Thyroid gland (tissue), 4 donors: ENCODE data around the gene PPP2R5D. TPM values are rescaled to one million over a fixed set of nuclear protein-coding genes. Genes with fewer than 3 reads are reported as not detected.

Experiments
- DNase-seq, 2 donors: peaks; one replicate each; pipeline ENCODE4 v3.0.0-alpha.2; 2019
- H3K27ac ChIP-seq, 3 donors: fragments of 200-600 bp; sonication (generic); 1 replicate in 2 of 3; 2 replicates in 1 of 3; pipeline ENCODE4 v1.5.1; 2016 to 2019; ENCODE audit warnings: mild to moderate bottlenecking in 1 of 3, moderate library complexity in 1 of 3
- H3K27me3 ChIP-seq: fragments of 200-600 bp; sonication (generic); one replicate; pipeline ENCODE4 v1.5.1; 2019
- H3K36me3 ChIP-seq, 2 donors: fragments of 200-600 bp; sonication (generic); one replicate each; pipeline ENCODE4 v1.5.1; 2016 to 2019
- H3K4me1 ChIP-seq, 2 donors: fragments of 200-600 bp; sonication (generic); one replicate each; pipeline ENCODE4 v1.5.1; 2017 to 2019
- H3K4me3 ChIP-seq, 3 donors: fragments of 200-600 bp; sonication (generic); replicated peaks in 1 of 3; 1 replicate in 2 of 3; 2 replicates in 1 of 3; pipeline ENCODE4 v1.5.1; 2016; ENCODE audit warnings: mild to moderate bottlenecking in 1 of 3
- H3K9me3 ChIP-seq: fragments of 200-600 bp; sonication (generic); one replicate; pipeline ENCODE4 v1.5.1; 2017
- POLR2A ChIP-seq, 2 donors: fragments of 450-650 bp; IDR thresholded peaks; one replicate each; pipeline ENCODE4 v1.6.1; 2017; ENCODE audit warnings: antibody characterized with exemption in 2 of 2, mild to moderate bottlenecking in 2 of 2, moderate library complexity in 1 of 2
- WGBS, 2 donors: methylation state at CpG; one replicate each; pipeline ENCODE4 v1.1.5; 2017; 5-methylcytosine and 5-hydroxymethylcytosine counted together
- intact Hi-C: fragments of 100-400 bp; cut with DNase I; formaldehyde crosslinking; loops from one replicate; pipeline ENCODE4 v1.15.1; 2023
- total RNA-seq, 4 donors: library from RNA; depleted of rRNA; stranded (reverse); fragments of >200 nt; gene quantifications; one replicate each; pipeline ENCODE4 v1.2.3, GENCODE V29; 2016
- TF ChIP-seq, protein P1 (sequence below), 6 experiments: fragments of 200-600 bp in 3 of 6; fragments of 450-650 bp in 3 of 6; sonication (generic) in 3 of 6; IDR thresholded peaks; one replicate each; pipeline ENCODE4 v1.5.1; 2016 to 2019; ENCODE audit warnings: antibody characterized with exemption in 6 of 6, mild to moderate bottlenecking in 2 of 6, inconsistent platforms in 1 of 6, moderate library complexity in 1 of 6

Gene PPP2R5D
- total RNA-seq, 4 donors from 2014 or later: 22.8 to 47.0 (median 28.2) TPM

DNA sequence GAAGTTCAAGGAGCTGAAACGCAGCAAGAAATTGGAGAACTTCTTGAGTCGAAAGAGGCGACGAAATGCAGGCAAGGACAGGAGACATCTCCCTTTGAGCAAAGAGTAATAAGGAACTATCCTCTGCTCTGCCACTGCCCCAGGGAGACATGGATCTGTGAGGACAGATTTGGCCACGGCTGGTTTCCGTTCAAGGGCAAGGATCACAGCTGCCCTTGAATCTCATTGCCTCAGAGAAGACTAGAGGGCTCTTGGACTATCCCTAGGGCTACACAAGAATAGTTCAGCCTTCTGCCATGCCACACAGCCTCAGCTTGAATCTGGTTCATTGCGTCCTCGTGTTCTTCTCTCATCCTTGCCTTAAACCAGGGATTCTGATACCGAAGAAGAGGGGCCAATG lies 44.8 kb downstream of the PPP2R5D start:
- H3K9me3 ChIP-seq: no peaks in the 10 kb centered on the region
- no peak overlapping the region for H3K4me3 ChIP-seq
- intact Hi-C loops: no loop called here
- no peak overlapping the region for H3K27ac ChIP-seq
- WGBS, 2 donors: 92 to 95% methylated on average over 9 of the region's 9 CpGs
- H3K36me3 ChIP-seq: peaks cover 62 to 66% of the 10 kb centered on the region in 2 donors
- no peak for TF ChIP-seq POLR2A (IDR thresholded peaks at IDR 0.05)
- TF ChIP-seq, protein P1, sequence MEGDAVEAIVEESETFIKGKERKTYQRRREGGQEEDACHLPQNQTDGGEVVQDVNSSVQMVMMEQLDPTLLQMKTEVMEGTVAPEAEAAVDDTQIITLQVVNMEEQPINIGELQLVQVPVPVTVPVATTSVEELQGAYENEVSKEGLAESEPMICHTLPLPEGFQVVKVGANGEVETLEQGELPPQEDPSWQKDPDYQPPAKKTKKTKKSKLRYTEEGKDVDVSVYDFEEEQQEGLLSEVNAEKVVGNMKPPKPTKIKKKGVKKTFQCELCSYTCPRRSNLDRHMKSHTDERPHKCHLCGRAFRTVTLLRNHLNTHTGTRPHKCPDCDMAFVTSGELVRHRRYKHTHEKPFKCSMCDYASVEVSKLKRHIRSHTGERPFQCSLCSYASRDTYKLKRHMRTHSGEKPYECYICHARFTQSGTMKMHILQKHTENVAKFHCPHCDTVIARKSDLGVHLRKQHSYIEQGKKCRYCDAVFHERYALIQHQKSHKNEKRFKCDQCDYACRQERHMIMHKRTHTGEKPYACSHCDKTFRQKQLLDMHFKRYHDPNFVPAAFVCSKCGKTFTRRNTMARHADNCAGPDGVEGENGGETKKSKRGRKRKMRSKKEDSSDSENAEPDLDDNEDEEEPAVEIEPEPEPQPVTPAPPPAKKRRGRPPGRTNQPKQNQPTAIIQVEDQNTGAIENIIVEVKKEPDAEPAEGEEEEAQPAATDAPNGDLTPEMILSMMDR (IDR thresholded peaks at IDR 0.05): no peak
- H3K4me1 ChIP-seq: no peaks in the 10 kb centered on the region
- no peak for DNase-seq
- H3K27me3 ChIP-seq: no peaks in the 10 kb centered on the region

DNA sequence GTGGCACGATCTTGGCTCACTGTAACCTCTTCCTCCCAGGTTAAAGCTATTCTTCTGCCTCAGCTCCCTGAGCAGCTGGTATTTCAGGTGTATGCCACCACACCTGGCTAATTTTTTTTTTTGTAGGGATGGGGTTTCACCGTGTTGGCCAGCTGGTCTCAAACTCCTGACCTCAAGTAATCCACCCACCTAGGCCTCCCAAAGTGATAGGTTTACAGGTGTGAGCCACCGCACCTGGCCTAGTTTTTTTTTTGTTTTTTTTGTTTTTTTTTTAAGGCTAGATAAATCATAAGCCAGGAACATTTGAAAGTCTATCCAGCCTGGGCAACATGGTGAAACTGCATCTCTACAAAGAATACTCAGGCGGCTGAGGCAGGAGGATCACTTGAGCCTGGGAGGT lies 48.0 kb downstream of the PPP2R5D start:
- H3K27ac ChIP-seq: no peak overlapping the region
- no peaks in the 10 kb centered on the region for H3K9me3 ChIP-seq
- no peak overlapping the region for H3K4me3 ChIP-seq
- no peaks in the 10 kb centered on the region for H3K27me3 ChIP-seq
- intact Hi-C loops: no loop called here
- no peak for TF ChIP-seq POLR2A (IDR thresholded peaks at IDR 0.05)
- TF ChIP-seq, protein P1 (IDR thresholded peaks at IDR 0.05): no peak
- H3K36me3 ChIP-seq: peaks cover 48 to 54% of the 10 kb centered on the region in 2 donors
- no peak for DNase-seq
- 92 to 95% methylated on average over 4 of the region's 4 CpGs for WGBS, 2 donors
- H3K4me1 ChIP-seq: no peaks in the 10 kb centered on the region

DNA sequence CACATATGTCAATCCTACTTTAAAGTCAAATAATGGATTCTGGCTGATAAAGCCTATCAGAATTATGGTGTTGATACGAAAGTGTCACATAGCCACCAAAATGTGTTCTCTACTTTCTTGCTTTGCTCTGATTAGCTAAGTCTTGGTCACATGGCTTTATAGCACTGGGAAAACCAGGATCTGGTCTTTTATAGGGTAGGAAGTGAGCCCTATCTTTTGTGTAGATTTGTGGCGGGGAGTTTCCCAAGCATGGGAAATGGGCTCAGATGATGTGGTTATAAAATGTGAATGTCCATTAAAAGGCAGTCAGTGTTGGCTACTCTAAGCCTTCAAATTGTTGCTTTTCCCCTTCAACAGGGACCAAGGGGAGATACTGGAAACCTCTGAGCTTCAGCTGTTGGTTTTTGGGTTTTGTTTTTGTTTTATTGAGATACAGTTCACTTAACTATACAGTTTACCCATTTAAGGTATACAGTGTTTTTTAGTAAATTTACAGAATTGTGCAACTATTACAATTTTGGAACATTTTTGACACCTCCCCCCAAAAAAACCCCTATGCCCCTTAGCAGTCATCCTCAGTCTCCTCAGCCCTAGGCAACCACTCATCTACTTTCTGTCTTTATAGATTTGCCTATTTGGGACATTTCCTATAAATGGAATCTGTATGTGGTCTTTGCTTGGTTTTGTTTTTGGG lies 49.3 kb downstream of the PPP2R5D start:
- no peak for TF ChIP-seq POLR2A (IDR thresholded peaks at IDR 0.05)
- TF ChIP-seq, protein P1 (IDR thresholded peaks at IDR 0.05): no peak
- intact Hi-C loops: no loop called here
- Histone ChIP-seq H3K4me3 (no peak overlapping the region), H3K27me3 (no peaks in the 10 kb centered on the region), H3K27ac (no peak overlapping the region), H3K4me1 (no peaks in the 10 kb centered on the region), H3K9me3 (no peaks in the 10 kb centered on the region), H3K36me3 (peaks cover 46 to 53% of the 10 kb centered on the region in 2 donors)
- 90 to 96% methylated on average over 2 of the region's 2 CpGs for WGBS, 2 donors
- no peak for DNase-seq

GRCh38 chr6:43034190-43034525 lies 49.8 kb downstream of the PPP2R5D start:
- intact Hi-C loops: no loop called here
- Histone ChIP-seq H3K4me1 (no peaks in the 10 kb centered on the region), H3K27me3 (no peaks in the 10 kb centered on the region), H3K36me3 (peaks cover 45 to 52% of the 10 kb centered on the region in 2 donors), H3K27ac (no peak overlapping the region), H3K4me3 (no peak overlapping the region), H3K9me3 (no peaks in the 10 kb centered on the region)
- WGBS, 2 donors: 84 to 86% methylated on average over 2 of the region's 2 CpGs
- TF ChIP-seq POLR2A (IDR thresholded peaks at IDR 0.05): no peak
- TF ChIP-seq, protein P1 (IDR thresholded peaks at IDR 0.05): no peak
- no peak for DNase-seq

DNA sequence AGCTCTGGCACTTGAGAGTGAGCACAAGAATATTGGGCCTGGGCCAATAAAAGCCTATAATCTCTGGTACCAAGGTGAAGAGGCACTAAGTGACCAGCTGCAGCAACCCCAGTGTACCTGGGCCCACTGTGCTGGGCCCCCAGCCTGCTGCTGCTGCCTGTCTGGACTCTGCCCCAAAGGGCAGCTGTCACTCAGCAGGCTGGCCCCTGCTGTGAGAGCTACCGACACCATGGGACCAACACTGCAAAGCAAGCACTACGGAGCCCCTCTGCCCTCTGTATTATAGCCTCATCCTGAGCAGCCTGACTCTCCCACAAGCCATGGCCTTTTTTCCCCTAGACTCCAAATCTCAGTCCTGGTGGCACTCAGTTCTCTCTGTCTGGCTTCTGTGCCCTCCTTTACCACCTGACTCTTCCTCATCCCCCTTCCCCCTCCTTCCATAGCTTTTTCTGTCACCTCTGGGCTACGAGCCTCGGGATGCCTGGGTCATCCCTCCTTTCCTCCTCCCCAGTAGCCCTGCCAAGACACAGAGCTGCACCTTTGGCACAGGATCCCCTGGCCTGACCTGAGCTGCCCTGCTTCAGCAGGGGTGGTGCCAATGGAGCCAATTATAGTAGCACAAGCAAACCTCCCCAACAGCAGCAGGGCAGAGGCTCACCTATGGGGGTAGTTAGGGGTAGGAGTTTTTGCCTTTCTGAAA lies 51.3 kb downstream of the PPP2R5D start:
- Histone ChIP-seq H3K4me1 (no peaks in the 10 kb centered on the region), H3K27me3 (no peaks in the 10 kb centered on the region), H3K36me3 (peaks cover 34 to 49% of the 10 kb centered on the region in 2 donors), H3K27ac (no peak overlapping the region), H3K9me3 (no peaks in the 10 kb centered on the region), H3K4me3 (no peak overlapping the region)
- WGBS, 2 donors: 71 to 85% methylated on average over 4 of the region's 4 CpGs
- DNase-seq: no peak
- intact Hi-C loops: no loop called here
- no peak for TF ChIP-seq POLR2A (IDR thresholded peaks at IDR 0.05)
- TF ChIP-seq, protein P1 (IDR thresholded peaks at IDR 0.05): no peak
